Choroid plexus epithelial cell (primary cell): ENCODE results near the gene TMEM132D.

ENCODE experiments used
- DNase-seq: peaks from one replicate; pipeline ENCODE4 v3.0.0-alpha.2; 2010; ENCODE audit warnings: low read depth
- H3K4me3 ChIP-seq: 2 replicates; pipeline ENCODE4 v1.5.1; 2011; ENCODE audit warnings: low read depth, mild to moderate bottlenecking, control low read depth, low read length, moderate library complexity
- TF ChIP-seq, protein P1 (sequence below): conservative IDR thresholded peaks from 2 replicates; pipeline ENCODE4 v1.5.1; 2011; ENCODE audit warnings: low read depth, mild to moderate bottlenecking, control low read depth, inconsistent platforms, low read length, moderate library complexity

TMEM132D gene

DNA sequence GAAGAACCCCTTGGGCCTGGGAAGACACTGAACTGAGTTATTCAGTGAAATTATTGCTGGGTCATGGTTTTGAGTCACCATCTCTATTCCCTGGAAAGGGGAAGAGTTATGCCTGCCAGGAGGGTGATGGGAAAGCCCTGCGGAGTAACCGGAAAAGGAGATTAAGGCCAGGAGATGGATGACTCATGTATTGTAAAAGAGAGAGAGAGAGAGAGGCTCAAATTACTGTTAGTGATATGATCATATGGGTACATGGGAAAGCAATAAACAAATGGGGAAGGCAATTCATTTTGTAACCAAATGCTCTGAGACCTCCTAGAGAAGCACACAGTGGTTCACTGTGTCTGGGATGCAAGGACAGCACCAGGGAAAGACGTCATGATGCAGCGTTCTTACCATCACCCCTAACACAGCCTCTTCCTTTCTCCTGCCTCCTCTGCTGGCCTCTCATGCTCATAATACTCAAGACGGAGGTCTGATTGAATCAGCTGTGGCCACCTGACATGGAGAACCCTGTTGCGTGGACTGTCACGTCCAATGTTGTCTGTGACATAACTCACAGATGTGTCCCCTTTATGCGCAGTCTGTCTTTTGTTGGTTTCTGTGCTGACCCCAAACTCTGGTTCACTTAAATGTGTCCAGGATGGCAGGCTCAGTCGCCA lies 243.7 kb downstream of the TMEM132D start:
- peak; percentile 44 for DNase-seq
- no peak overlapping the region for H3K4me3 ChIP-seq
- TF ChIP-seq, protein P1, sequence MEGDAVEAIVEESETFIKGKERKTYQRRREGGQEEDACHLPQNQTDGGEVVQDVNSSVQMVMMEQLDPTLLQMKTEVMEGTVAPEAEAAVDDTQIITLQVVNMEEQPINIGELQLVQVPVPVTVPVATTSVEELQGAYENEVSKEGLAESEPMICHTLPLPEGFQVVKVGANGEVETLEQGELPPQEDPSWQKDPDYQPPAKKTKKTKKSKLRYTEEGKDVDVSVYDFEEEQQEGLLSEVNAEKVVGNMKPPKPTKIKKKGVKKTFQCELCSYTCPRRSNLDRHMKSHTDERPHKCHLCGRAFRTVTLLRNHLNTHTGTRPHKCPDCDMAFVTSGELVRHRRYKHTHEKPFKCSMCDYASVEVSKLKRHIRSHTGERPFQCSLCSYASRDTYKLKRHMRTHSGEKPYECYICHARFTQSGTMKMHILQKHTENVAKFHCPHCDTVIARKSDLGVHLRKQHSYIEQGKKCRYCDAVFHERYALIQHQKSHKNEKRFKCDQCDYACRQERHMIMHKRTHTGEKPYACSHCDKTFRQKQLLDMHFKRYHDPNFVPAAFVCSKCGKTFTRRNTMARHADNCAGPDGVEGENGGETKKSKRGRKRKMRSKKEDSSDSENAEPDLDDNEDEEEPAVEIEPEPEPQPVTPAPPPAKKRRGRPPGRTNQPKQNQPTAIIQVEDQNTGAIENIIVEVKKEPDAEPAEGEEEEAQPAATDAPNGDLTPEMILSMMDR, result no peak

DNA sequence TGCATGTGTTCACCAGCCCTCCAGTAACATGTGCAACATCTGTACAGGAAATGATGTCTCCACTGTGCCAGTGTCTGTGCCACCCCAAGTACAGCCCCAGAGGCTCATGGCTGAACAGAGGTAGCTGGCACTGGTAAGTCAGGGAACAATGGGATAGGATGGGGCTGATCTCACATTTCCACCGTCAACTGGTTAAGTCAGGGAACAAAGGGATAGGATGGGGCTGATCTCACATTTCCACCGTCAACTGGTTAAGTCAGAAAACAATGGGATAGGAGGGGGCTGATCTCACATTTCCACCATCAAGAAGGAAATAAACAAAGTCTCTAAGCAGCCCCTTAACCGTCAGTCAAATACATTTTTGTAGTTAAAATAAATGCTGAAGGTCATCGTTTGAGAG lies 246.6 kb downstream of the TMEM132D start:
- DNase-seq, result no peak
- TF ChIP-seq, protein P1, result no peak
- no peak overlapping the region for H3K4me3 ChIP-seq

DNA sequence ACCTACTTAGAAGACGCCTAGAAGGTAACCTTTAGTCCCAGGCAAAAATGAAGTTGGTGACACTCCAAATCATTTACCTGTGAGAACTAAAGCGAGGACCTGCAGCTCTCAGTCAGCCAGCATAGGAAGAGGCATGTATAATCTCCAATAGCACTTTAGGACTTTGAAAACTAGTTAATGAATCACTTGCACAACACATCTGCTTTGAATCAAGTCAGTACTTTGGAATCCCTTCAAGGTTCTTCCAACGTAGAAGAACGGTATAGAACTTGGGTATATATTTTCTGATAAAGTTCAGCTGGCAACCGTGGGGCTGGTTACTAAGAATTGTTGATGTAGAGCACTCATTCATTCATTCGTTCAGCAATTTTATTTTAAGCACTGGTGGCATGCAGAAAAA lies 251.9 kb downstream of the TMEM132D start:
- no peak overlapping the region for H3K4me3 ChIP-seq
- TF ChIP-seq, protein P1, result no peak
- no peak for DNase-seq

DNA sequence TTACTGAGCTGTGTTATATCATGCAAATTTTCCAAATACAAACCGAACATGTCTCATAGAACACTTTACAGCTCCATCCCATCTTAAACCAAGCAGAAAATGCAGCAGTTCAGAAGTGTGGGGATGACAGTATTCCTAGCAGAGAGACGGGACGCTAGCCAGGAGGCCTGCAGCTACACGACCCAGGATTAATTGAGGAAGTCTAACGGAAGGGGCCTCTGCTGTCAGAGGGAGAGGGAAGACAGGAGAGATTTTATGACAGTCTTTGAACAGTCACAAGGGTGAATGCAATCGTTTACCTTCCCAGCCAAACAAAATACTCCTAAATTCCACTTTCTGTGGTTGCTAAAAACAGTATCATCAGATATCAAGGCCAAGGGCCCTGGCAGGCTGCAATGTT lies 261.9 kb downstream of the TMEM132D start:
- TF ChIP-seq, protein P1, result no peak
- H3K4me3 ChIP-seq, result no peak overlapping the region
- no peak for DNase-seq

DNA sequence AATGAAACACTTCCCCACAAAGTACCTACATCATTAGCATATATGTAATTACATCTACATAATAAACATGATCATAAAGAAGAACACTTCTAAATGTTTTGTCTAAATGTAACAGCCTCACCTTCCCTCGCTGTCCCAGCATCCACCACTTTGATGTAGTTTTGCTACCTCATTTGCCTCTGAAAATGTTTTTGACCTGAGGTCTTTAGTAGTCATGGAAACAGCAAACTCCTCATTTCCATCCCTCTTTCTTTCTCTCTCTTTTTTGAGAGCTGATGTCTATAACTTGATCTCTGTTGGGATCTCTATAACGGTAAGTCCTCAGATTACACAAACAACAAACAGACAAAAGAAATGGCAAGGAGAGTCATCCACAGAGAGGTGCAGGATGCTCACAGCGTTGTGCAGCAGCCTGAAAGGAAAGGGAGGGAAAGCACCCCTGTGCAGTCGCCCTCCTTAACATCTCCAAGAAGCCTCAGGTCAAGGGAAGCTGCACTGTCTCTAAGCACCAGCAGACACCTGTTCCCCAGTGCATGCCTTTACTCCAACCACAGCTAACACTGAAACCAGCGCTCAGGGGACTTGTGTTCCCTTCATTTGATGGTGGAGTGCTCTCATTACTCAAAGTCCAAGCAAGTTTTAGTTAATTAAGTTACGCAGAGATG lies 268.7 kb downstream of the TMEM132D start:
- H3K4me3 ChIP-seq, result no peak overlapping the region
- no peak for DNase-seq
- TF ChIP-seq, protein P1, result no peak

DNA sequence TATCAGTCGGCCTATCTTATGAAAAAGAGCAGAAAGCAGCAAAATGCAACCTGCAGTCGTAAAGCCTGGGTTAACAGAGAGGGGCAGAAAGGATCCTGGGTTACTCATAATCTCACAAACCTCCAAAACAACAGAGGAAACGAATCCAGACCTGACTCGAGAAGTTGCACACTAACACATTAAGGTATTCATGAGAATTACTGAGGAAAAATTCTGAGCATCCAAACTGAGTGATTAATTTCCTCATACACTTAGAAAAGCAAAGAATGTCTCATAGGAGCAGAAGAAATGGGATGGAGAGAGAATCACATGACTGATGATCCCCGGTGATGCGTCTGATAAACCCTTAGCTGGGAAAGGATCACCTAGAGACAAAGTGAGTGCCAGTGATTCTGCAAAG lies 272.5 kb downstream of the TMEM132D start:
- no peak overlapping the region for H3K4me3 ChIP-seq
- DNase-seq, result no peak
- TF ChIP-seq, protein P1, result no peak

DNA sequence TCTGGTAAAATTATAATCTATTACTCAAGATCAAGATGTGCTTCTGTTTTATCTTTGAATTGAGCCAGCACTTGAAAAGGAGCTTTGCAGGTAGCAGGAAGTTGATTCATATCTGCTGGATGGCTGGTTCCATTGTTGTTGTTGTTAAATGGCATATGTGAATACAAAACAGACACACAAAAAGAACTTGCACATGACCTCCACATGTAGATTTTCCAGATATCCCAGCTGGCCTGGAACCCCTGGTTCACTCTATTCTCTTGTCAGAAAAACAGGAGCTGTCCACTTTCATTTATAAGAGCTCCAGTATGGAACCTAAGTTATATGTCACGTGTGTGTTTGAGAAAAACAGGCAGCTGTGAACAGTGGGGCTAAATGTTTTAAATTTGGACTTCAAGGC lies 273.9 kb downstream of the TMEM132D start:
- TF ChIP-seq, protein P1, result no peak
- DNase-seq, result no peak
- no peak overlapping the region for H3K4me3 ChIP-seq
